ENCODE results near the gene DTYMK.
"Not testable (repeated sequence)": the region's sequence is repeated elsewhere in the genome, so short reads cannot be mapped to it uniquely, and the experiment has no call there.

Gene DTYMK

DNA sequence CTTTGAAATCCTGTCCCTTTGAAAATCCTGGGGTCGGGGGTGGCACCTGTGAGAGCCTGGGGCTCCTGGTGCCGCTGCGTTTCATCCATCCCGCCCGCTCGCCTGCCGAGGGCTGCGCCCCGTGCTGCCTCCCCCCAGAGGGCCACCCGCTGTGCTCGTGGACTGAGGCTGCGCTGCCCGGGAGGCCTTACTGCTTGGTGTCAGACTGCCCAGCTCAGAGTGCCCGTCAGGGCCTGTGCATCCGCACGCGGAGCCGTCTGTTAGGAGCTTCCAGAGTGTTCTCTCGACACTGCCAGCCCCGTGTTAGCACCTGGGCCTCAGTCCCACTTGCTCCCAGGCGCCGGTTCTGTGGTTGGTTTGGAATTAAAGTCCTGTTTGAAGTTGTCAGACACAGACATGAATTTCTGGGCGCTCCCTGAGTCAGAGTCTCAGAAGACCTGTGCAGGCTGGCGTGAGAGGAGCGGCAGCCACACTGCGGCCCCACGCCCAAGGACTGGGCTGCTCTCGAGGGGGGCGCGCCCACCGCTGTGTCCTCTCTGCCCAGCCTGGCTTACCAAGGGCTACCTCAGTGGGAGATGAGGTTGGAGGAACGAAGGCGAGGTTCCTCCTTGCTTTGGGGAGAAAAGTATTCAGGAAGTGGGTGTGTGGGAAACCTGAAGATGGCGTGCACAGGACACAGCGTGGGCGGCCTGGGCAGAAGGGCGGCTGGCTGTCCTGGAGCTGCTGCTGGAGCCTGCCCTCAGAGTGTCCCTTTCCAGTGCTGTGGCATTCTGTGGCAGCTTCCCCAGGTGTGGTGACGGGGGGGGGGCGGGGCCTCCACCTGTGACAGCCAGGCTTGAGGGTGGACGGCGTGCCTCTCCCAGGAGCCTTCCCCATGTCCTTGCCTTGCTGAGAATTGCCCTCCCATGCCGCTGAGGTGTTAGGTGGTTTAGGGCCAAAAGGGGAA lies 14.1 kb downstream of the DTYMK start:
- DNase-seq (ENCODE audit: low read depth), result no peak

DNA sequence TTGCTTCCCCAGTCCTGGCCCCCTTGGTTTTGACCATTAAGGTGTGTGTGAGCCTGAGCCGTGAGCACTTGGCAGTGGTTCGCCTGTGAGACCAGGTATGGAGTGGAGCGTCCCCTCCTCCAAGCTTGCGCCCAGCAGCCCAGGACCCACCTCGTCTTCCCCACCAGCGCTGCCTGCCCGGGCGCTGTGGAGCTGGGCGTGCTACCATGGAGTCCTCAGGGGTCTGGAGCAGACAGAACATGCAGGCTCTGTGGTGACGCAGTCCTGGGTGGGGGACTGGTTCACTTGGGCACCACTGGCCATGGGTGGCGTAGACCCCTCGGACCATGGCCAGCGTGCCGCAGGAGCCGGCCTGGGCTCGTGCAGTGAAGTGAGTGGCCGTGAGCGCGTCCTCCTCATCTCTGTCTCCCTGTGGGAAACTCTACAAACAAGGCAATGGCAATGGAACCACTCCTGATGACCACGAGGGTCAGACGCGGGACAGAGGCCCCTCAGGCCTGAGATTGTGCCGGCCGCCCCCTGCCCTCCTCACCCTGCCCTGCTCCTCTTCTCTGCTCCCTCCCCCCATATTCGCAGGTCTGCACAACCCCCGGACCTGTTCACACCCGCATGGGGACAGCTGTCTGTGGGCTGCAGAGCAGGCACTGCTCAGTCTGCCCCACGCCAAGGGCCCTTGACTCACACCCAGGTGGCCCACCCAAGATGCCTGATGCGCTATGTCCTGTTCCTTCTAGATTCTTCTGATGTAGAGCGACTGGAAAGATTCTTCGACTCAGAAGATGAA lies 15.0 kb downstream of the DTYMK start:
- DNase-seq (ENCODE audit: low read depth), result no peak

DNA sequence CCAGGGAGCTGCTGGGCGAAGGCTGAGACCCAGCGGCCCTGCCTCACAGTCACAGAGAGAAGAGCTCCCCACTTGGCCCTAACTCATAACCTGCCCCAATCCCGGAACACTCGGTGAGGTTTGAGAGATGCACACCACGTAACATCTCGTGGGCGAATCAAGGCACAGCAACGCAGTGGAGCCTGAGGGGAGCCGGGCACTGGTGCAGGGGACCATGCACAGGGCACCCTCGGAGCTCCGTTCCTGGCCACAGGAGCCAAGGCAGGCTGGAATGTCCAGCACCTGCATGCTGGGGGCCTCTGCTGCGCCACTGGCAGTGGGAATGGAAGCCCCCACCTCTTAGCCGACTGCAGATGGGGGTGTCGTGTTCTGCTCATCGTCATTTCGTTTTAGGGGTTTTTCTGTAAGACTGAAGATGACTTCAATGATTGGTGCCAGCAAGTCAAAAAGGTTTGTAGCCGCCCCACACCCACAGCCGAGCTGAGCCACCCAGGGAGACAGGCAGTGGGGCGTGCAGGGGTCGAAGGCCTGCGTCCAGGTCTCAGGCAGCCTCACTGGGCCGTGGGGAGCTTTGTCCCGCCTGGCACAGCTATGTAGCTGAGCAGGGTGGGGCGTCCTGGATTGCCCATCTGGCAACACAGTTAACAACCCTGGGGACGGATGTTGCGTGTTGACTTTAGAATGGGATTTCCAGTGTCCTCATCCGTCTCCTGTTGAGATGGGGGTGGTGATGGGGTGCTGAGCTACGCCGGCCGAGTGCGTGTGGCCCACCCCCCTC lies 16.1 kb downstream of the DTYMK start:
- DNase-seq (ENCODE audit: low read depth), result no peak

DNA sequence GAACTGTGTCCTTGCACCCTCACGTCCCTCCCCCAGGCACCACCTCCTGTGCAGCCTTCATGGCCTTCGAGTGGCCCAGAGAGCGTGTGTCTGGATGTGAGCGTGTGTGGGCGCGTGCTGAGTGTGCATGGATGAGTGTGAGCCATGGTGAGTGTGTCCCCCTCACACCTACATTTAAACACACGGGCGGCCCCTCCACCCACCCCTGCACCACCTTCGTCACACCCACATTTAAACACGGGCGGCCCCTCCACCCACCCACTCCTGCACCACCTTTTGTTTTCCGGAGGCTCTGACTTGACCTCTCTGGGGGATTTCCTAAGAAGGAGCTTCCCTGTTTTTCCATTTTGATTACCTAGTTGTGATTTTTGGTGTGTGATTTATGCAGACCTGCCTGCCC lies 17.8 kb downstream of the DTYMK start:
- DNase-seq (ENCODE audit: low read depth), result no peak

DNA sequence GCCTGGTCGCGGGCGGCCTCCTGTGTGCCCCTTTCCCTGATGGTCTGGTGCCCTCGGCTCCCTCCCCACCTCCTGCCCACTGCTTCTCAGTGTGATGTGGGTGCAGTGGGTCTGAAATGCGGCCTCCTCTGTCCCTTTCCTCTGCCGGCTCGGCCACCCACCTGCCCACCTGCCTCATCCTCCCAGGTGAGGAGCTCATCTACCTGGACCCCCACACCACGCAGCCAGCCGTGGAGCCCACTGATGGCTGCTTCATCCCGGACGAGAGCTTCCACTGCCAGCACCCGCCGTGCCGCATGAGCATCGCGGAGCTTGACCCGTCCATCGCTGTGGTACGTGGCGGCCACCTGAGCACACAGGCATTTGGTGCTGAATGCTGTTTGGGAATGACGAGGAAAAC lies 18.3 kb downstream of the DTYMK start:
- DNase-seq (ENCODE audit: low read depth), result no peak

DNA sequence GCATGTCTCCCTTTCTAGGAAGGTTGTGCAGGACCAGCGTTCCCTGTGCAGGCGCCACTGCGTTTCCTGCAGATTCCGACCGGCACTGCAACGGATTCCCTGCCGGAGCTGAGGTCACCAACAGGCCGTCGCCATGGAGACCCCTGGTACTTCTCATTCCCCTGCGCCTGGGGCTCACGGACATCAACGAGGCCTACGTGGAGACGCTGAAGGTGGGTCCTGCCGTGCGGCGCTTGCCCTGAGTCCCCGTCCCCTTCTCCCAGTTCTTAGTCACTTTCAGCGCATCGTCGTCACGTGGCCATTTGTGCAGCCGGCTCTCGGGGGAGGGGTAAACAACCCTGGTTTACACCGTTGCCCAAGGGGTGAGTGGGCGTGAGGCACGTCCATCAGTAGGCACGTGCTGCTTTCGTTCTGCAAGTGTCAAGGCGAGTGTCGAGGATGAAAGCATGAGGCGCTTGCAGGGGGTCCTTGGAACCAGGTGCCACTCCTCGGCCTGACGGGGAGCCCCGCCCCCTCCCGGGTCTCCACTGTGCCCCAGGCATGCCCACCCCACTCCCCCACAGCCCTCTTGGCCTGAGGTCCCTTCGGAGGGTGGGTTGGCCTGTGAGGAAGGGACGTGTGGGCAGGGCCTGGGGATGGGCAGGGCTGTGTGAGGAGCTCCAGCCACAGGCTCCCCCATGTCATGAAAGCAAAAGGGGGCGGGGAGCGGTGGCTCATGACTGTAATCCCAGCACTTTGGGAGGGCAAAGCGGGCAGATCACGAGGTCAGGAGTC lies 19.8 kb downstream of the DTYMK start:
- DNase-seq (ENCODE audit: low read depth), result peak; percentile 55

DNA sequence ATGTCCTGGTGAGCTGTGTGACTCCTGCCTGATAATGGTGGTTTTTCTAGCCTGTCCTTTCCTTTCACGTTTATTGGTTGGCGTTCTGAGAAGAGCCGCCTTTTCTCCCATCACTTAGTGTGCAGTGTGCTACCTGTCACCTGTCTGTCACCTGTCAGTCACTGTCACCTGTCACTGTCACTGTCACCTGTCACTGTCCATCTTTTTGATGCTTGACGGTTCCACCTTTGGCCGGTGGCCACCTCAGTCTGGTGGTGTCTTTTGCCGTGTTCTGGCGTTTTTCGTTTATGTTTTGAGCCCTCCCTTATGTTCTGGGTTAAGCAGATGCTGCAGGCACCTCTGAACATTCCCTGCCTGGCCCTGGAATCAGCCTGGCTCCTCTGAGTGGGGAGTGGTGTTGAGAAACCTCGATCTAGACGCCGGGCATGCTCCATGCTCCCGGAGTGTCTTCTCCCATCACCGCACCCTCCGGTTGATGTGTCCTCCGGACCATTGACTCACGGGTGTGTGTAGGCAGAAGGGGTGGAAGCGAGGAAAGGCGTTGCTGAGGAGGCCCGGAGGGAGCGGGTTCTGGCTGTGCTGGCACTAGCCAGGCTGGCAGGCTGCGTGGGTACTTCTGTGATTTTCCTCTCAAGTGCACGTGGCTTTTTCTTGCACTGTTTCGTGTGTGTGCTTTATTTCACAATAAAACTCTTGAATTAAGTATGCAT lies 20.7 kb downstream of the DTYMK start:
- peak; percentile 79 for DNase-seq (ENCODE audit: low read depth)

DNA sequence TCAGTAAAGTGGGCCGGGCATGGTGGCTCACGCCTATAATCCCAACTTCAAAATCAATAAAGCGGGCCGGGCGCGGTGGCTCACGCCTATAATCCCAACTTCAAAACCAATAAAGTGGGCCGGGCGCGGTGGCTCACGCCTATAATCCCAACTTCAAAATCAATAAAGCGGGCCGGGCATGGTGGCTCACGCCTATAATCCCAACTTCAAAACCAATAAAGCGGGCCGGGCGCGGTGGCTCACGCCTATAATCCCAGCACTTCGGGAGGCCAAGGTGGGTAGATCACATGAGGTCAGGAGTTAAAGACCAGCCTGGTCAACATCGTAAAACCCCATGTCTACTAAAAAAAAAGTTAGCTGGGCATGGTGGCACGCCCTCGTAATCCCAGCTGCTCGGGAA lies 23.9 kb downstream of the DTYMK start:
- DNase-seq (ENCODE audit: low read depth), result not testable (repeated sequence)

DNA sequence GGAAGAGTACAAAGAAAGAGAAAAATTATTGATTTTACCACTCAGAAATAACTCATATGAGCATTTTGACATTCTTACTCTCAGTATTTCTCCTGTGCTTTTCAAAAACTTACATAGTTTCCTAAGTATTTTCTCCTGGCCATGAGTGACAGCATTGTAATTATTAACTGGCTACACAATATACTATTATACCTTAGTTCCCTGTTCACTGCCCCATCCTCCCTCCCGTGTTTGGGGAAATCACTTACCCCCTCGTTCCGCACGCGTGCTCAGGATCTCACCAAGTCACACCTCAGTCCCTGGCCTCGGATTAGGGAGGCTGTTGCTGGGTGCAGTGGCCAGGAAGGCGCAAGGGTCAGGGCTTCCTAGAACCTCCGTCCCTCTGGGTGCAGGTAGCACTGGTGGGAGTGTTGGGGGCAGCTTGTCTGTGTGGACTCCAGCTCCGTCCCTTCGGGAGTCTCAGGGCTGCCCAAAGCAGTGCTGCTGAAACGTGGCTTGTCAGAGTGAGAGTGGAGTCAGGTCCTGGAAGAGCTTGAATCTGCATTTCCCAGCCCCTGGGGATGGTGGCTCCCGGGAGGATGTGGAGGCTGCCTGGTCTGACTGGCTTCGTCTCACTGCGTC lies 25.9 kb downstream of the DTYMK start:
- DNase-seq (ENCODE audit: low read depth), result no peak

DNA sequence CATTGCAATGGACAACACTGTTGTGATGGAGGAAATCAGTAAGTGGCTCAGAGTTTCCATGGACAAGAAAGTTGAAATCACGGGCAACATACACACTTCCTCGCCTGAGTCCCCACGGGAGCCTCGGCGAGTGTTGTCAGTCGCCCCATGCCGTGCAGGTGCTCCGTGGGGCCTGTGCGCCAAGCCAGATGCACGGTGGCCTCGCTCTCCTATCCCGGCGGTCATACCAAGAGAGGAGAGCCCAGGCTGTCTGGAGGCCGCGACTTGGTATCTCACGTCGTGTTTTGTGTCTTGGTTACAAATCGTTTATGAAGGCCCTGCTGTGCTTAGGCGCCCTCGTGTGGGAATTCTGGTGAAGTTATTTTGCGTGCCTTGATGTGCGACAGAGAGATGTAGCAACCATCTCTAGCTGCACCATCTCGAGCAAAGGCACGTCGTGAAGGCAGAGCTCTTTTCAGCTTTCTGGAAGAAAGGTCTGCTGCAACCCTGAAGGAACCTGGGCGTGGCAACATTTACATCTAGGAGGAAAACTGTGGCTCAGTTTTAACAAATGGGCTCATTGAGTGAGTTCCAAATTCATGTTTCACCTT lies 27.4 kb downstream of the DTYMK start:
- peak; percentile 73 for DNase-seq (ENCODE audit: low read depth)

DNA sequence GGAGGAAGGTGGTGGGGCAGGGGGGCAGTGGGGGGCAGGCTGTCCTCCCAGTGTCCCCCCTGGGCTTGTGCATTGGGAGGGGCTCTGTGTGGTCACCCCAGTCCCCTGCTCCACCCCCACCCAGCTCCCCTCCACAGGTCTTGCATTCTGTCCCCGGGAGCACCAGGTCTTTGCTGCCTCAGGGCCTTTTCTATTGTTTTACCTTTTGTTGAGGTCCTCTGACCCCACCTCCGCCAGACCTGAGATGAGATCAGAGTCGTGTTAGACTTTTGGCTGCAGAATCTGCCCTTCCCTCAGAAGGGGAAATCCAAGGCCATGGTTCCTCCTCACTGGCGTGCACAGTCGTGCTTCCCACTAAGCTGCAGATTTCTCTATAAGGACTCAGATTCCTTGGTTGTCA lies 28.3 kb downstream of the DTYMK start:
- DNase-seq (ENCODE audit: low read depth), result no peak

DNA sequence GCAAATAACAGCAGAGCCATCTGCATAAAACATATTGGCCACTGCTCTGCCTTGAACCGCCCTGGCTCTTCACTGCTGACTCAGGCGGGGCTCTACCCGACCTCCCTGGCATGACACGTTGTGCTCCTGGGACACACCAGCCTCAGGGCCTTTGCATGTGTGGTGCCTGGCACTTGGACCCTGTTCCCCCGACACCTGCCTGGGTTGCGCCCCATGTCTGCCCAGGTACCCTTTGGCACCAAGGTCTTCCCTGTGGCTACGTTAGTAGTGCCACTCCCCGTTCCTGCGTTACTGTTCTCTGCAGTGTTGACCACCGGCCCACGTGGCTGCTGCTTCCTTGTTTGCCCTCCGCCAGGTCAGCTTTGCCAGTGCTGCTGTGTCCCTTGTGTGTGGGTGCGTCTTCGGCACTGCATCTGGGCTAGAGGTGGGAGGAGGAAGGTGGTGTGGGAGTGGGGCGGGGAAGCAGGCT lies 28.8 kb downstream of the DTYMK start:
- DNase-seq (ENCODE audit: low read depth), result no peak

DNA sequence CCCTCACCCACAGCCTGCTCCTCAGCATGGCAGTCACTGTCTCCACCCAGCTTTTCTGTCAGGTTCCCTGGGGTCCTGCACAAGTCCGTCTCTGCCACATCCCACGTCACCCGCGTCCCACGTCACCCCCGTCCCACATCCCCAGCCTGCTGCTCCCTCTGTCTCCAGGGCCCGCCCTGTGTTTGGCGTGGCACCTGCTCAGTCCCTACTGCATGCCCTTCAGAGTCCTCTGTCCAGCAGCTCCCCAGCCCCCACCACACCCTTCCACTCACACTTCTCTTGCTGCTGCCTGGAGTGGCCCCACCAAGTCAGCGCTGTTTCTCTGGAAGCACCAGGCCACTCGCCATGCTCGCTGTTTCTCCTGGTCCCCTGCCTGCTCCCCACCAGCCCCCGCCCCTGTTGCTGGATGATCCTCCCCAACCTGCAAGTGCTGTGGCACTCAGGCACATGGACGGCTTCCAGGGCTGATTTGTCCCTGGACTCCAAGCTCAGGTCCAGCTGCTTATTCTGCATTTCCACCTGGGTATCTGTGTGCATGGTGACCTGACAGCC lies 30.3 kb downstream of the DTYMK start:
- DNase-seq (ENCODE audit: low read depth), result no peak

DNA sequence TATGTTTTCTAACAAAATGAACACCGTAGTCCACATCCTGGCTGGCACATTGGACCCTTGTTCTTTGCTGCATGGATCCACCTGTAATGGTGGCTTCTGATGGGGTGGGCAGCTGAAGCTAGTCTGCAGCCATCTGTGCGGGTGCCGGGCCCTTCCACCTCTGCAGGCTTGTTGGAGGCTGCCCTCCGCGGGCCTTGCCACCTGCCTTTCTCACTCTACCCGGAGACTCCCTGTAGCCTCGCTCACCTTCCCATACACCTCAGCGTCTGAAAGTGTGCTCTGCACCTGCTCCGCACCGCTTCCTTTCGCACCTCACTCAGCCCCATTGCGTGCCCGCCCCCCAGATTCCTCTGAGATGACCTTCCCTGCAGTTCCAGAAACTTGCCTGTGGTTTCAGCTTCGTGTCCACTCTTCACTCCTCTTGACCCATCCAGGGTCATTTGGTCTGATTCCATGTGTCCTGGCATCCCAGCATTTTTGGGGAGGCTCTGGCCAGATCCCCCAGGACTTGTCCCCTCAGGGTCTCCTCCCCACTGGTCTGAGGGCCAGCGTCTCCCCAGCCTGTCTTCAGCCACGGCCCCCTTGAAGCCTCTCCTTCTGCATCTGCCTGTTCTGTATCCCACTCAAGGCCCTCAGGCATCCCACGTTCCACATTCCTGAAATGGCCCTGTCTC lies 31.0 kb downstream of the DTYMK start:
- no peak for DNase-seq (ENCODE audit: low read depth)

DNA sequence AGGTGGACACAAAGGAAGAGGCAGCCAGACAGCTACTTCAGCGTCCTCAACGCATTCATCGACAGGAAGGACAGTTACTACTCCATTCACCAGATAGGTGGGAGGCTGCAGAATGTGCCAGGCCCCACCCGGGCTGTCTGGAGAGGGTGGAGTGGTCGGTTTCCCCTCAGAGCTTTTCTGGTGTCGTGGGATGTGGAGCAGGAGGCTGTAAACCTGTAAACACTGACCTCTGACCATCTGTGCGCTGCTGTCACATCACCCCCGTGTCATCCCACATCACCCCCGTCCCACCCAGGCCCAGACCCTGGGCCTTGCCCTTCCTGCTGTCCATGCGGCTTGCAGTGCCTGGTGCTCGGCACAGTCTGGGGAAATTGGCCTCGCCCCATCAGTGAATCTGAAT lies 32.1 kb downstream of the DTYMK start:
- no peak for DNase-seq (ENCODE audit: low read depth)

DNA sequence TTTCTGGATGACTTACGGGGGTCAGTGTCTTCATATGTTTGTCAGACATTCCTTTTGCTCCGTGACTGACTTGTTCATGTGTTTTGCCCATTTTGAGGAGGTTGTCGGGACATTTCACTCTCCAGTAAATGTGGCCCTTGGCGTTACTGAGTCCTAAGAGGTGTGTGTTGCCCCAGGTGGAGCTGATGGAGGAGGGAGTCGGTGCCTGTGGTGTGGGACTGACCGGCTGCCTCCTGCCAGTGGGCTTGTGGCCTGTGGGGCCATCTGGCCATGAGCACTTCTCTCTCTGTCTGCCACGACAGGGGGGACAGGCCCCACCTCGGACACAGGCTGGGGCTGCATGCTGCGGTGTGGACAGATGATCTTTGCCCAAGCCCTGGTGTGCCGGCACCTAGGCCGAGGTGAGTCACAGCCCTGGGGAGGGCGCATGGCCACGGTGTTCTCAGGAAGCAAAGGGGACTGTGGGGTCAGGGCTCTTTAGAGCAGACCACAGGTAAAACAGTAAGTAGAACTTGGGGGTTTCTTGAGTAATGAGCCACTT lies 33.3 kb downstream of the DTYMK start:
- DNase-seq (ENCODE audit: low read depth), result no peak

DNA sequence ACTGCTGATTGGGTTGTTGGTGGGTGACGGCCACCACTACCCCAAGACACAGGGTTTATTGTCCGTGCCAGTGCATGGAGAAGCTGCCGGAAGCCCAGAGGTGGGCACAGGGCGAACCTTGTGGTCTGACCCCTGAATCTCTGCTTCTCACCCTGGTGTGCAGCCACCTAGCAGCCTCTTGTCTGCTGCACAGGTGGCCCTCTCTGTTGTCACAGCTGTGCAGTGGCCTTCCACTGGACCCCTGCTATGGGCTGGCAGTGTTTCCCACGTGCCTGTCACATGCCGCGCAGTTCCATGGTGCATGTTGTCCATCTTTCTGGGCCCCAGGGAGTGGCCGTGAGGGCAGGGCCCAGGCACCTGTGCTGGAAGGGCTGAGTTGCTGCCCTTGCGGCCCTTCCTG lies 33.9 kb downstream of the DTYMK start:
- no peak for DNase-seq (ENCODE audit: low read depth)

DNA sequence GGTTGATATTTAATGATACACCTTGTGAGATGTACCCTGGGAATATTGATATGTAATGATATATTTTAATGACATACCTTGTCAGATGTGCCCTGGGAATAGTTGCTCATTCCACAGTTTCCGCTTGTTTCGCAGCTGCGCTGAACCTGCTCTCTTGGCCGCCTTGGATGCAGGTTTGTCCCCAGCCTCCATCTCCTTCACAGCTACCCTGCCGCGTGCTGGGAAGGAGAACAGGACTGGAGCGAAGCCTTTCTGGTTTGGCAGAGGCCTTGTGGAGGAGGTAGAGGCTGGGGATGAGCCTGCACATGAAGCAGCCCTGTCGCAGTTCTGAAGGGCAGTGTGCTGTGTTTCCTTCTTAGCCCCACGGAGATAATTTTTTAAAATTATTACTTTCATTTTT lies 34.5 kb downstream of the DTYMK start:
- DNase-seq (ENCODE audit: low read depth), result no peak

DNA sequence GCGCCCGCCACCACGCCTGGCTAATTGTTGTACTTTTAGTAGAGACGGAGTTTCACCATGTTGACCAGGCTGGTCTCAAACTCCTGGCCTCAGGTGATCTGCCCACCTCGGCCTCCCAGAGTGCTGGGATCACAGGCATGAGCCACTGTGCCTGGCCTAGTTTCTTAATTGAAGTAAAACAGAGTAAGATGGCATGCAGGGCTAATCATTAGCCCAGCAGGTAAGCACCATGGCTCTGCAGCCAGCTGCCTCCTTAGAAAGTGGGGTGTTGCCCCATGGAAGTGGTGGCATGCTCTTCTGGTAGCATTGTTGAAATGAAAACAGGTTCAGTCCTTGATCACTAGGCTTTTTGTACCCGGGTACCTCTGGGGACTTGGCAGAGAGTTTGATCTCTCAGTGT lies 36.7 kb downstream of the DTYMK start:
- no peak for DNase-seq (ENCODE audit: low read depth)
